HepG2 (cell line): ENCODE results near the gene ACOXL.

Source experiments
- EZH2 ChIP-seq: conservative IDR thresholded peaks from 2 replicates; pipeline ENCODE4 v1.6.1; 2012; ENCODE audit warnings: mild to moderate bottlenecking, low read depth, low read length, moderate library complexity
- HDAC2 ChIP-seq: sonication (generic); formaldehyde crosslinking; IDR thresholded peaks from 2 replicates; pipeline ENCODE4 v1.4.0; 2020; ENCODE audit warnings: missing genetic modification reagents
- MEIS2 ChIP-seq: sonication (generic); formaldehyde crosslinking; IDR thresholded peaks from 2 replicates; pipeline ENCODE4 v1.9.0; 2021; ENCODE audit warnings: mild to moderate bottlenecking, missing genetic modification reagents
- RFX1 ChIP-seq: fragments of 450-650 bp; IDR thresholded peaks from 2 replicates; pipeline ENCODE4 v1.6.1; 2017
- SMAD1 ChIP-seq: sonication (generic); formaldehyde crosslinking; IDR thresholded peaks from 2 replicates; pipeline ENCODE4 v1.4.0; 2020; ENCODE audit warnings: missing genetic modification reagents, low read depth, mild to moderate bottlenecking, borderline replicate concordance

- TF ChIP-seq MEIS2 (CRISPR knock-in tag) = no peak
- no peak for TF ChIP-seq RFX1
- no peak for TF ChIP-seq SMAD1
- TF ChIP-seq EZH2 = no peak
- no peak for TF ChIP-seq HDAC2 (CRISPR knock-in tag)
Measured at GRCh38 chr2:111037128-111037527, 304.8 kb downstream of the ACOXL start.
